ENCODE data around the gene BMERB1.
"Not testable (repeated sequence)": the region's sequence is repeated elsewhere in the genome, so short reads cannot be mapped to it uniquely, and the experiment has no call there.

Gene BMERB1

GRCh38 chr16:15425861-15426260, 8.5 kb upstream of the BMERB1 start:
- DNase-seq (ENCODE audit: low read depth, low spot score), result no peak

GRCh38 chr16:15426796-15427195, 7.6 kb upstream of the BMERB1 start:
- no peak for DNase-seq (ENCODE audit: low read depth, low spot score)

GRCh38 chr16:15427648-15428239, 6.6 kb upstream of the BMERB1 start:
- no peak for DNase-seq (ENCODE audit: low read depth, low spot score)

GRCh38 chr16:15430884-15431283, 3.5 kb upstream of the BMERB1 start:
- DNase-seq (ENCODE audit: low read depth, low spot score), result not testable (repeated sequence)

DNA sequence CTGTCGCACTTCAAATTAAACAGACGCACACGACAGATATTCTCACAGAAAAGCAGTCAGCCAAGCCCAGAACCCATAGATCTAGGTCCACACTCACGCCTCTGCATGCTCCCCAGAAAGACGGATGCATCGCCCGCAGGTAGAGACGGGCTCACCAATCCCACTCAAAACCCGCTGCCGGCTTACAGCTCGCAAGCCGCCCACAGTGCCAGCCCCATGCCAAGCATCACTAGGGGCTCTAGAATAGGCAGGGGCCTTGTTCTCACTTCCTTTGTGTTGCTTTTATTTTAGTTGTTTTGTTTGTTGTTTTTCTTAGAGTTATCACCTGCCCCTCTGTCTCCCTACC, 336 bp upstream of the BMERB1 start:
- DNase-seq (ENCODE audit: low read depth, low spot score), result no peak

DNA sequence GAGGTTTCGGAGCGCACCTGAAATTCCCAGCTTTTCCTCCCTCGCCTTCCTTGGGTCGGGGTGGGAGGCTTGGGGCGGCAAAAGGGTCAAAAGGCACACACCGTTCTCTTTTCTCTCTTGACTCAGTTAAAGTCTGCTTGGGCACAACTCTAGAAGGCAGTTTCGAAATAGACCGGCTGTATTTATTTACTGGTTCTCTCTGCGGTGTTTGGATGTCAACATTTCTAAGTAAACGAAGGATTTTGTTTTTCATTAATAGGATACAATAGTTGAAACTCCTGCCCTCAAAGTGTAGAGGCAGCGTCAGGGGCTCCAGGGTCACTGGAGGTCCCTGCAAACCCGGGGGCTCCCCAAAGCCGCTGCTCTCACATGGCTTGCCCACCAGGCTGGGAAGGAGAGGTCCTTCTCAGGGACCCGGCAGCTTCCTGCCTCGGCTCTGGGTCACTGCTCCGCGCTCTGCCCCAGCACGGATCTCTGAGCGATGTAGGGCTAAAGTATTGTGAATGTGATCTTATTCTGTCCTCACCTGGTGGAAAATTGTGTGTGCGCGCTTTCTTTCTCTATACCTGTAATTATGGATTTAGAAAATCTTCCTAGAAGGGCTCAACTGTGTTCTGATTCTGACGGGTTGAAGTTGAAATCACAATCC, 952 bp downstream of the BMERB1 start:
- no peak for DNase-seq (ENCODE audit: low read depth, low spot score)

DNA sequence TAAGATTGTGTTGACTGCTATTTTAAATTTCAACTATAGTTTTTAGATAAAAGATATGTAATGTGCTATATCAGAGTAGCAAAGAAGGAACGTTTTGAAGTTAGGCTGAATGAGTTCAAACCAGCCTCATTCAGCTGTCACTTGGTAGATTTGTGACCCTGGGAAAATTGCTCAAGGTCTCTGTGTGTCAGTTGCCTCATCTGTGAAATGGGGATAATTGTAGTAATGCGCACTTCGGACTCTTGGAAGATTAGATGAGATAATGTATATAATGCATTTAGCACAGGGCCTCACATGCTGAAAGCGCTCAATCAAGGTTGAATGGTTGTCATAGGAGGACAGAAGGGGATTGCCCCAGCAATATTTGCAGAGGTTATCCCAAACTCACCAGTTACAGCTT, 4.7 kb downstream of the BMERB1 start:
- DNase-seq (ENCODE audit: low read depth, low spot score), result no peak

- DNase-seq (ENCODE audit: low read depth, low spot score), result no peak
These were observed 5.1 kb downstream of the BMERB1 start for GRCh38 chr16:15439521-15439920.

- no peak for DNase-seq (ENCODE audit: low read depth, low spot score)
These were observed 6.5 kb downstream of the BMERB1 start for GRCh38 chr16:15440852-15441251.

- not testable (repeated sequence) for DNase-seq (ENCODE audit: low read depth, low spot score)
These were observed 7.8 kb downstream of the BMERB1 start for GRCh38 chr16:15442140-15442539.

GRCh38 chr16:15443753-15444152, 9.4 kb downstream of the BMERB1 start:
- no peak for DNase-seq (ENCODE audit: low read depth, low spot score)

- no peak for DNase-seq (ENCODE audit: low read depth, low spot score)
These were observed 9.9 kb downstream of the BMERB1 start for GRCh38 chr16:15444264-15444663.

DNA sequence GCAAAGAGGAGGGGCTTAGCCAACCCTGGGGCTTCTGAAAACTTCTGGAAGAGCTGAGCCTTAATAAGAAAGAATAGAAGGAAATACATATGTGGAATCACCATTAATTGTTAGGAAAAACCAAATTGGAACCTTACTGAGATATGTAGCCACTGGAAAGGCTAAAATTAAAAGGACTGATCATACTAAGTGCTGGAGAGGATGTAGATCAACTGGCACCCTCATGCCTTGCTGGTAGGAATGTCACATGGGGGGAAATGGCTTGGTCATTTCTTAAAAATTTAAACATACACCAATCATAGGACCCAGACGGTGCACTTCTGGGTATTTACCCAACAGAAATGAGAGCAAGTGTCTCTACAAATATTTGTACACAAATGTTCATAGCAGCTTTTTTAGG, 11.1 kb downstream of the BMERB1 start:
- DNase-seq (ENCODE audit: low read depth, low spot score), result no peak

DNA sequence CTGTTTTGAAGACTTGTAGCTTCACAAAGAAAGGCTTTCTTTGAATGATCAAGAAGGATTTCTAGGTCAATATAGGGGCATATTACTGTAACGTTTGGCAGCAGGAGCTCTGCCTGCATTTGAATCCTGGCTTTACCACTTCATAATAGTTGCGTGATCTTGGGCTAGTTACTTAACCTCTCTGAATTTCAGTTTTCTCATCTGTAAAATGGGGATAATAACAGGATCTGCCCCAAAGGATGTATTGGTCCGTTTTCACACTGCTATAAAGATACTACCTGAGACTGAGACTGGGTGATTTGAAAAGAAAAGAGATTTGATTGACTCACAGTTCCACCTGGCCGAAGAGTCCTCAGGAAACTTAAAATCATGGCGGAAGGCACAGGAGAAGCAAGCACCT, 12.5 kb downstream of the BMERB1 start:
- DNase-seq (ENCODE audit: low read depth, low spot score), result no peak

GRCh38 chr16:15450624-15451023, 16.2 kb downstream of the BMERB1 start:
- no peak for DNase-seq (ENCODE audit: low read depth, low spot score)

GRCh38 chr16:15451098-15451731, 16.8 kb downstream of the BMERB1 start:
- DNase-seq (ENCODE audit: low read depth, low spot score), result no peak

GRCh38 chr16:15452246-15452855, 18.0 kb downstream of the BMERB1 start:
- DNase-seq (ENCODE audit: low read depth, low spot score), result no peak

GRCh38 chr16:15453296-15453695, 18.9 kb downstream of the BMERB1 start:
- not testable (repeated sequence) for DNase-seq (ENCODE audit: low read depth, low spot score)

DNA sequence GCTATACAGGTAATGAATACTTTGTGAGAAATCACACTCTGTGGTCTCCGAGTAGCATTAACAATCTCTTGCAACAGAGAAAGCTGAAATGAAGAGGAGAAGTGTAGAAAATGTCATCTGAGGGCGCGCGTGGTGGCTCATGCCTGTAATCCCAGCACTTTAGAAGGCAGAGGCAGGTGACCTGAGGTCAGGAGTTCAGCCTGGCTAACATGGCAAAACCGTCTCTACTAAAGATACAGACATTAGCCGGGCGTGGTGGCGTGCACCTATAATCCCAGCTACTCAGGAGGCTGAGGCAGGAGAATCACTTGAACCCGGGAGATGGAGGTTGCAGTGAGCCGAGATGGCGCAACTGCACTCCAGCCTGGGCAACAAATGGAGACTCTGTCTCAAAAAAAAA, 20.5 kb downstream of the BMERB1 start:
- DNase-seq (ENCODE audit: low read depth, low spot score), result not testable (repeated sequence)

- DNase-seq (ENCODE audit: low read depth, low spot score), result no peak
These were observed 23.0 kb downstream of the BMERB1 start for GRCh38 chr16:15457400-15457799.

GRCh38 chr16:15457958-15458357, 23.6 kb downstream of the BMERB1 start:
- DNase-seq (ENCODE audit: low read depth, low spot score), result no peak

GRCh38 chr16:15459791-15460190, 25.4 kb downstream of the BMERB1 start:
- DNase-seq (ENCODE audit: low read depth, low spot score), result no peak

GRCh38 chr16:15460601-15461000, 26.2 kb downstream of the BMERB1 start:
- DNase-seq (ENCODE audit: low read depth, low spot score), result no peak

Measured in iPS DF 19.7 (cell line).